HL-60/S4 treated with phorbol 12-myristate 13-acetate at 8.2 ng/mL for 4 days and 3 days (cell line): ENCODE results near the gene FAM200B.

Experiments
- in situ Hi-C: fragments of 300-500 bp; cut with MboI; formaldehyde crosslinking; loops from 2 replicates; pipeline ENCODE4 v1.15.0; 2022; ENCODE audit warnings: low sequenced_read_pairs

The FAM200B gene

GRCh38 chr4:15667006-15667405, 14.6 kb upstream of the FAM200B start:
- in situ Hi-C loops, result no loop called here

GRCh38 chr4:15668566-15669435, 12.8 kb upstream of the FAM200B start:
- in situ Hi-C loops, result no loop called here

GRCh38 chr4:15670576-15670975, 11.1 kb upstream of the FAM200B start:
- in situ Hi-C loops, result no loop called here

- in situ Hi-C loops, result no loop called here
Measured at GRCh38 chr4:15672101-15672500, 9.5 kb upstream of the FAM200B start.

- in situ Hi-C loops, result no loop called here
Measured at GRCh38 chr4:15673337-15673736, 8.3 kb upstream of the FAM200B start.

- in situ Hi-C loops, result no loop called here
Measured at GRCh38 chr4:15674046-15674445, 7.6 kb upstream of the FAM200B start.

GRCh38 chr4:15674926-15675325, 6.7 kb upstream of the FAM200B start:
- in situ Hi-C loops, result no loop called here

- in situ Hi-C loops, result no loop called here
Measured at GRCh38 chr4:15675356-15675755, 6.3 kb upstream of the FAM200B start.

- in situ Hi-C loops, result no loop called here
Measured at GRCh38 chr4:15676039-15676438, 5.6 kb upstream of the FAM200B start.

- in situ Hi-C loops, result no loop called here
Measured at GRCh38 chr4:15676899-15677298, 4.7 kb upstream of the FAM200B start.

- in situ Hi-C loops, result no loop called here
Measured at GRCh38 chr4:15677507-15677988, 4.1 kb upstream of the FAM200B start.

- in situ Hi-C loops, result no loop called here
Measured at GRCh38 chr4:15681067-15681371, 608 bp upstream of the FAM200B start.

- in situ Hi-C loops, result no loop called here
Measured at GRCh38 chr4:15682242-15683142, 865 bp downstream of the FAM200B start.

- in situ Hi-C loops, result no loop called here
Measured at GRCh38 chr4:15683143-15683495, 1.5 kb downstream of the FAM200B start.

GRCh38 chr4:15684498-15684897, 2.9 kb downstream of the FAM200B start:
- in situ Hi-C loops, result no loop called here

- in situ Hi-C loops, result no loop called here
Measured at GRCh38 chr4:15688051-15688450, 6.4 kb downstream of the FAM200B start.

- in situ Hi-C loops, result no loop called here
Measured at GRCh38 chr4:15689540-15689939, 7.9 kb downstream of the FAM200B start.

GRCh38 chr4:15690020-15690809, 8.6 kb downstream of the FAM200B start:
- in situ Hi-C loops, result no loop called here

GRCh38 chr4:15691346-15692135, 9.9 kb downstream of the FAM200B start:
- in situ Hi-C loops, result no loop called here

- in situ Hi-C loops, result no loop called here
Measured at GRCh38 chr4:15692602-15693001, 11.0 kb downstream of the FAM200B start.
